Rectal smooth muscle tissue (tissue), 1 donor: ENCODE data around the gene NKIRAS1.

Experiments
- H3K27ac ChIP-seq: one replicate; pipeline ENCODE4 v1.7.0; 2013; ENCODE audit warnings: low read depth, low read length, inconsistent platforms
- H3K27me3 ChIP-seq: one replicate; pipeline ENCODE4 v1.7.0; 2013; ENCODE audit warnings: low read length; ENCODE audit not compliant: control insufficient read depth, insufficient read depth
- H3K36me3 ChIP-seq: one replicate; pipeline ENCODE4 v1.7.0; 2013; ENCODE audit warnings: low read length; ENCODE audit not compliant: control insufficient read depth, insufficient read depth
- H3K4me1 ChIP-seq: one replicate; pipeline ENCODE4 v1.7.0; 2013; ENCODE audit warnings: low read length; ENCODE audit not compliant: control insufficient read depth, insufficient read depth
- H3K4me3 ChIP-seq: one replicate; pipeline ENCODE4 v1.7.0; 2013; ENCODE audit warnings: low read length
- H3K9ac ChIP-seq: one replicate; pipeline ENCODE4 v1.7.0; 2013; ENCODE audit warnings: low read length

The NKIRAS1 gene

DNA sequence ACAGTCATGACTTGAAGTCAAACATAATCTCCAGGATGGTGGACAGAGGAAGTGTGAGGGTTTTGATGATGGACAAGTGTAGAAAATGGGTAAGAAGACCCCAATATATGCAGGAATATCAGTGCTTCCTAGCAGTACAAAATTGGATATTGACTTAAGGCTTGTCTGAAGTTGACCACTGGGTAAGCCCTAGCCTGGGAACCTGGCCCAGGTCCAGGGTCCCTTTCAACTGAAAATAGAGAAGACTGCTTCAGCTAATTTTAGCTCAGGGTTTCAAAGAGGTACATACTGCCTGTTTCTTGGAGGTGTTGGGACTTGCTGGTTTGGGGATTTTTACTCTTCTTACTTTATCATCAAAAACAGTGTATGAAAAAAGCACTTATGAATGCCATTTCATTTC, 33.0 kb upstream of the NKIRAS1 start:
- Histone ChIP-seq H3K9ac (no peak overlapping the region), H3K4me1 (peaks cover 35% of the 10 kb centered on the region), H3K27ac (no peak overlapping the region), H3K36me3 (no peaks in the 10 kb centered on the region), H3K27me3 (no peaks in the 10 kb centered on the region), H3K4me3 (no peak overlapping the region)

DNA sequence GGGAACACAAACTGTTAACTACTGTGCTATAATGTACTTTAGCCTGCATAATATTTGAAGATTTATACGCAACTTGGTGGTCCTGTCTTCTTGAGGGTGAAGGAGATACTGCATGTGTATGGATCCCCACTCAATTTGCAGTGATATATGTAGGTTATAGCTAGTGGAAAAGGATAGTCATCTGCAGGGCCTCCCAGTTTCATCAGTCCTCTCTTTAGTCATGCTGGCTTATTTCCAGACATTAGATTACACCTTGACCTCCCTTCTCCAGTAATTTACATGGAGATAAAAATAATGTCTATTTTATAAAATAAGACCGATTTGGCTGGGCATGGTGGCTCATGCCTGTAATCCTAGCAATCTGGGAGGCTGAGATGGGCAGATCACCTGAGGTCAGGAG, 32.0 kb upstream of the NKIRAS1 start:
- H3K9ac ChIP-seq, result no peak overlapping the region
- H3K4me3 ChIP-seq, result no peak overlapping the region
- H3K27ac ChIP-seq, result no peak overlapping the region
- no peaks in the 10 kb centered on the region for H3K36me3 ChIP-seq
- H3K27me3 ChIP-seq, result no peaks in the 10 kb centered on the region
- H3K4me1 ChIP-seq, result peaks cover 35% of the 10 kb centered on the region

DNA sequence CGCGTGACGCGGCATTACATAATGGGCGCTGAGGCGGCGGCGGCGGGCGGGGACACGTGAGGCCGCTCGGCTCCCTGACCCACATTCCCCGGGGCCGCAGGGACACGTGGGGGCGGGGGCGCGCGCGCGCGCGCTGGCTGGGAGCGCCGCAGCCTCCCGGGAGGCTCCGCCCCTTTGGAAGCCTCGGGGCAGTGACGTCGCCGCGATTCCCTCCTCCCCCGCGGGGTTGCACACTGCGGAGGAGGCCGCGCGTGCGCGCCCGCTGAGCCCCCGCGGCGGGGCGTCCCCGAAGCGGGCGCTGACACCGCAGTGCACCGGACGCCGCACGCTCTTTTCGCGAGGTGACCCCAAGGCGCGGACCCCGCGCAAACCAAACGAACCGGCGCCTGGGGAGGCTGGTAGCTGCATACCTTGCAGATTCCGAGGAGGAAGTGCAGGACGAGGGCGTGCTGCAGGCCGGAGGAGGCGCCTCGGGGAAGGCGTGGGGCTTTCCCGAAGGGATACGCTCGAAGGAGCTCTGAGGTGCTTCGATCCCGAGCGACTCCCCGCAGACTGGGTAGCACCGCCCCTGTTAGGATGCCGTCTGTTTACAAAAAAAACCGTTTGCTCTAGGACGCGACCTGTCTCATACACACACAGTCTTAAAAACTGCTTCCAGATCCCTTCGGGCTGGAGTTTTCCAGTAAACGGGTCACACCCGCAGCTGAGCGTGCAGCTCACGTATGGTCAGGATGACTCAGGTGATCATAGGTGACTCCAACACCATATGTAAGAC, 29.3 kb upstream of the NKIRAS1 start:
- H3K27ac ChIP-seq, result peak overlapping the region; percentile 85
- H3K4me3 ChIP-seq, result peak overlapping the region; percentile 90
- H3K36me3 ChIP-seq, result no peaks in the 10 kb centered on the region
- no peaks in the 10 kb centered on the region for H3K27me3 ChIP-seq
- peak overlapping the region; percentile 66 for H3K9ac ChIP-seq
- peaks cover 24% of the 10 kb centered on the region for H3K4me1 ChIP-seq

DNA sequence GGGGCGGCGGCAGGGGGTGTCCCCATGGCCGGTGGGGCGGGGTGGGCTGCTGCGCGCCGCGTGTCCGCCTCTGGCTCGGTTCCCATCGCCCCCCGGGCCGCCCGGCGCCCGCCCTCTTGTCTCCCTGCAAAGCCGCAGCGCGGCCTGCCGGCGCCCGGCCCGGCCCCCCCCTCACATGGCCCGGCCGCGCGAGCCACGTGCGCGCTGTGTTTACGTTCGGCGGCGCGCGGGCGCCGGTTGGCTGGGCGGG, 28.8 kb upstream of the NKIRAS1 start:
- peak overlapping the region; percentile 80 for H3K4me3 ChIP-seq
- H3K9ac ChIP-seq, result no peak overlapping the region
- H3K4me1 ChIP-seq, result peaks cover 22% of the 10 kb centered on the region
- H3K27me3 ChIP-seq, result no peaks in the 10 kb centered on the region
- H3K36me3 ChIP-seq, result no peaks in the 10 kb centered on the region
- H3K27ac ChIP-seq, result peak overlapping the region; percentile 85

DNA sequence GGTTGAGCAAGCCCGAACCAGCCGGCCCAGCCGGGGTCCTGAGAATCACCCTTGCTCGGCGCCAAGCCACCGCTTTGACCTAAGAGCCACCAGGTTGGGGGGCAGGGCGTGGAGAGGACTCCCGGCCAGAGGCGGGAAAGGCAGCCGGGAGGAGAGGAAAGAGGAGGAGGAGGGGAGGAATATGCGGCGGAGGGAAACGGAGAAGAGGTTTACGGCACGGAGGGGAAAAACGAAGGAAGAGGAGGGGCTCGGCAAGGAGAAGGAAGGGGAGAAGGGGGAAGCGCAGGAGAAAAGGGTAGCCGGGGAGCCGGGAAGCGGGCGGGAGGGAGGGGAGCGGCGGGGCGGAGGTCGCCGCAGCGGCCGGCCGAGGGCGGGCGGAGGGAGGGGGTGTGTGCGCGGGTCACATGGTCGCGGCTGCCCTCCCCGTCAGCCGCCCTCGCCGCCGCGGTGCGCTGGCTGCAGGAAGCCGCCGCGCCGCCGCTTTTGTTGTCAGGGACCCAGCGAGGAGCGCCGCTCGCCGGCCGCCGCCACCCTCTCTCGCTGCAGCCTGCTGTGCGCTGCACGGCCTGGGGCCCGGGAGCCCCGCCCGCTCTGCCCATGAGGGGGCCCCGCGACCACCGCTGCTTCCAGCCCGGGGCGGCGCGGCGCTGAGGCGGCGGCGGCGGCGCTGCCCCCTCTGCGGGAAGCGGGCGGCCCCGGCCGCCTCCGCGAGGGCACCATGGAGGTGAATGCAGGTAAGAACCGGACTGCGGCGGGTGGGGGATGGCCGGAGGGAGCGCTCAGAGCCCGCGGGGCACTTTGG, 28.3 kb upstream of the NKIRAS1 start, which contains the start of gene NR1D2:
TSS of gene NR1D2 (plus strand) at position 426 of the 802 bp plus-strand sequence. CDS start at position 719, 293 bp downstream.
- Histone ChIP-seq H3K4me1 (peaks cover 17% of the 10 kb centered on the region), H3K27ac (peak within 1 kb of the TSS; percentile 85), H3K36me3 (no peaks in the 10 kb centered on the region), H3K27me3 (no peaks in the 10 kb centered on the region), H3K9ac (peak within 1 kb of the TSS; percentile 66), H3K4me3 (peak within 1 kb of the TSS; percentile 90)

DNA sequence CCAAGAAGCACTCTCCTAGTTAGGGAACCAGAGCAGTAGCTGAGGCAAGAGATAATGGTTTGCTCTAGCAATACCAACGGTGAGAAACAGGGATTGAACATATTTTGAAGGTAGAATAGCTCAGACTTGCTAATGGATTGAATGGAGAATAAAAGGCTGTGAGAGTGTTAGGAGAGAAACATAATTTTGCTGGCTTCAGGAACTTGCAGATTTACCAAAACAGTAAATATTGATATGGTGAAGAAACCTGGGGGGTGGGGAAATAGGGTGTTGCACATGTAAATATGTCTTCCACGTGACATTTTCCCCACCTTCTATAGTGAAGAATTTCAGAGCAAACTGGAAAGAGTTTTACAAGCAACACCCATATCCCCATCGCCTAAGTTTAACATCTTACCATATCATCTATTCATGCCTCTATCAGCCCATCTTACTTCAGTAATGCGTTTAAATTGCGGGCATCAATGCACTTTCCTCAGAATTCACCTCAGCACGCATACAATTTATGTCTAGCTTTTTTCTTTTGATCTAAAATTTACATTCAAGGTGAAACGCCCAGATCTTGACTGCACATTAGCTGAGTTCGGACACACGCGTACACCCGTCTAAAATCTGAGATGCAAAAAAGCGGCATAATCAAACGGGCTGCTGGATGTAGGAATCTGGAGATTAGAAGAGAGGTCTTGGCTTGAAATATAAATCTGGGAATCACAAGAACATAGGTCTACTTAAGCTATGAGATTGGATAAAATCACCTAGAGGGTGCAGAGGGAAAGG, 27.4 kb upstream of the NKIRAS1 start:
- peak overlapping the region; percentile 80 for H3K4me3 ChIP-seq
- H3K9ac ChIP-seq, result no peak overlapping the region
- peaks cover 12% of the 10 kb centered on the region for H3K4me1 ChIP-seq
- H3K36me3 ChIP-seq, result no peaks in the 10 kb centered on the region
- peak overlapping the region; percentile 71 for H3K27ac ChIP-seq
- H3K27me3 ChIP-seq, result no peaks in the 10 kb centered on the region

DNA sequence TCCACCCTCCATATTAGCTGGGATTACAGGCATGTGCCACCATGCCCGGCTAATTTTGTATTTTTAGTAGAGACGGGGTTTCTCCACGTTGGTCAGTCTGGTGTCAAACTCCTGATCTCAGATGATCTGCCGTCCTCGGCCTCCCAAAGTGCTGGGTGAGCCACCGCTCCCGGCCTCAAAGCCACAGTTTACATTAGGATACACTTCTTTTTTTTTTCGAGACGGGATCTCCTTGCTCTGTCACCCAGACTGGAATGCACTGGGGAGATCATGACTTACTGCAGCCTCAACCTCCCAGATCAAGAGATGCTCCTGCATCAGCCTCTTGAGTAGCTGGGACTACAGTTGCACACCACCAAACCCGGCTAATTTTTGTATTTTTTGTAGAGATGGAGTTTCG, 25.8 kb upstream of the NKIRAS1 start:
- no peak overlapping the region for H3K27ac ChIP-seq
- no peak overlapping the region for H3K4me3 ChIP-seq

DNA sequence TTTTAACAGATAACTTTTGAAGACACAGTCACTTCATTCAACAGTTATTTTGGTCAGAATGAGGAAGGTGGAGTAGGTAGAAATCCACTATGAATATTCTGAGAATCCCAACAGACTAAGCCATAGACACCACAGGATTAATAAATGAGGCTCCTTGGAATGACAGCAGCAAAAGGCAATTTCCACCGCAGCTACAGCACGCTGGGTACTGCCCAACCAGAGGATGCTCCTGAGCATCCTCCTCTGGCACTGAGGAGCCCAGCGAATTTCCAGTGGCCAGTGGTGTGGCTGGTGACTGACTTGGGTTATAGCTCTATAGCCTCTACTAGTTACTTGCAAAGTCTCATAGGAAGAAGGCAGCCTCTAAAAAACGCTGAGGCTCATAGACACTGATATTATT, 24.6 kb upstream of the NKIRAS1 start:
- Histone ChIP-seq H3K36me3 (no peaks in the 10 kb centered on the region), H3K27ac (no peak overlapping the region), H3K27me3 (no peaks in the 10 kb centered on the region), H3K4me3 (no peak overlapping the region), H3K9ac (no peak overlapping the region), H3K4me1 (peaks cover under 1% of the 10 kb centered on the region)

More for the DNA sequence above, 25.8 kb upstream of the NKIRAS1 start:
- Histone ChIP-seq H3K4me1 (peaks cover 9% of the 10 kb centered on the region), H3K27me3 (no peaks in the 10 kb centered on the region), H3K9ac (no peak overlapping the region), H3K36me3 (no peaks in the 10 kb centered on the region)

DNA sequence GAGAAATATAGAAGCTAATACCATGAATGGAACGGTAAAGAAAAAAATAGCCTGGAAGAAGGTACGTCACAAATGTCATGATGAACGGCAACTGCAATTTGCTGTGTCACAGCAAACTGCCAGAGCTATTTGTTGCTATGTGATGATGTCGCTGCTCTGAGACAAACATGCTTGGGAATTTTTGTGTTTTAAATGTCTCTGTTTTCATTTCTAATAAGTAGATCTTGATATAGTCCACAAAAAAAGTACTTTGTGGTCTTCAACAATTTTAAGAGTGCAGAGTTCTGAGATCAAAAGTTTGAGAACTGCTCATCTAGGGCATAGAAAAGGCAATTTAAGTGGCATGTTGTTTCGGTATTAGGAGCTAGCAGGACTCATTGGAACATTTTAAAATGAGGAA, 24.0 kb upstream of the NKIRAS1 start:
- Histone ChIP-seq H3K27me3 (no peaks in the 10 kb centered on the region), H3K36me3 (no peaks in the 10 kb centered on the region), H3K4me1 (no peaks in the 10 kb centered on the region), H3K27ac (no peak overlapping the region), H3K9ac (no peak overlapping the region), H3K4me3 (no peak overlapping the region)

DNA sequence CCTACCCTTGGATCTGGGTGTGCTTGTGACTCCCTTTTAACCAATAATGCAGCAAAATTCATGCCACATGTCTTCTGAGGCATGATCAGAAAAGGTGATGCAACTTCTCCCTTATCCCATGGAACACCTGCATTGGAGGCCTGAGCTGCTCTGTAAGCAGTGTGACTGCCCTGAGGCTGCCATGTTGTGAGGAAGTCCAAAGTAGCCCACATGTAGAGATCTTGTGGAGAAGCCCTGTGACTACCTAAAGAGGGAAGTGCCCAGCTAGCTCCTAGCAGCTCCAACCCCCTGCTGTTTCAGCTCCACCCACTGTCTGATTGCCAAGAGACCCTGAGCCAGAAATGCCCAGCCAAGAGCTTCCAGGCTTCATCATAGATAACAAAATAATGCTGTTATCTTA, 21.9 kb upstream of the NKIRAS1 start:
- H3K4me3 ChIP-seq, result no peak overlapping the region
- H3K4me1 ChIP-seq, result no peaks in the 10 kb centered on the region
- H3K27ac ChIP-seq, result no peak overlapping the region
- H3K36me3 ChIP-seq, result no peaks in the 10 kb centered on the region
- no peaks in the 10 kb centered on the region for H3K27me3 ChIP-seq
- H3K9ac ChIP-seq, result no peak overlapping the region

DNA sequence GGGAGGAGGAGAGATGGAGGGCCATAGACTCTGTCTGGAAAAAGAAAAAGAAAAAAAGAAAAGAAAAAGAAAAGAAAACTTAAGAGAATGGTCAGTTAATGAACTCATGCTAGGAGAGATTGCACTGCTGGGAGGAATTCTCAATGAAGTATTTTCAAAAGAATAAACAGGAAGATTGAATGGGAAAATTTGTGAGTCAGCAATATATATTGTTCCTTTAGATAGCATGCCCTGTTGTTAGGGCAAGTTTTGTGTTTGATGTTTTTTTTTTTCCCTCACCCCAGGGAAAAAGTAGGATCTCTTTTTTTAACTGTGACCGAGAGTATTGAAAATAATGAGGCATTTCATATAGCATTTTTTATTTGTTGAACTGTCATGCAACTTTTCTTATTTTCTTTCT, 20.5 kb upstream of the NKIRAS1 start:
- H3K27me3 ChIP-seq, result no peaks in the 10 kb centered on the region
- no peak overlapping the region for H3K4me3 ChIP-seq
- no peaks in the 10 kb centered on the region for H3K36me3 ChIP-seq
- no peak overlapping the region for H3K9ac ChIP-seq
- H3K27ac ChIP-seq, result no peak overlapping the region
- no peaks in the 10 kb centered on the region for H3K4me1 ChIP-seq

DNA sequence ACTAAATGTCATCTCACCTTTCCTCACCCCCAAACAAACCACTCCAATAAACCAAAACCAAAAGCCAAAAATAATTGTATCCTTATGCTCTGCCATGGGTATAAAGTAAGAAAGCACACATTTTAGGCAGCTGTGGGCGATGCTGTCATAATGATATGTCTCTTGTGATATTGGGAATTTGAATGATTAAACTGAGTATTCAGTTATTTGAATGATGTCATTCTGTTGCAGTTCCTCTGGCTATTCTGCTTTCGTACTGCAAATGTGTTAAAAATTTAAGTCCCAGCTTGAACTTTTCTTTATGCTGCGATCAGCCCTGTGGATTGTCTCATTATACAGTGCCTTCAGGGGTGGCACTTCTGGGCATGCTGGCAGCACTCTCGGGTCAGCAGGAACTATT, 17.5 kb upstream of the NKIRAS1 start:
- Histone ChIP-seq H3K4me1 (no peaks in the 10 kb centered on the region), H3K9ac (no peak overlapping the region), H3K27ac (no peak overlapping the region), H3K4me3 (no peak overlapping the region), H3K36me3 (no peaks in the 10 kb centered on the region), H3K27me3 (no peaks in the 10 kb centered on the region)
